H1 (cell line): ENCODE measurements around the gene CASKIN2. TPM values are rescaled to one million over a fixed set of nuclear protein-coding genes. Genes with fewer than 3 reads are reported as not detected.

ENCODE experiments used
- CHD1 ChIP-seq: IDR thresholded peaks from 2 replicates; pipeline ENCODE4 v1.6.1; 2012; ENCODE audit warnings: low read depth, low read length, improper control_type of control experiment
- CHD2 ChIP-seq: IDR thresholded peaks from 2 replicates; pipeline ENCODE4 v1.6.1; 2012; ENCODE audit warnings: low read length, improper control_type of control experiment
- CREB1 ChIP-seq: IDR thresholded peaks from 2 replicates; pipeline ENCODE4 v1.6.1; 2012; ENCODE audit warnings: inconsistent platforms
- KDM5A ChIP-seq: fragments of 200-600 bp; IDR thresholded peaks from 2 replicates; pipeline ENCODE4 v1.7.1; 2012; ENCODE audit warnings: mild to moderate bottlenecking, low read length, inconsistent platforms, mixed read lengths
- MAFK ChIP-seq: IDR thresholded peaks from 2 replicates; pipeline ENCODE4 v1.6.1; 2012; ENCODE audit warnings: low read depth, mild to moderate bottlenecking, improper control_type of control experiment, low read length
- POU5F1 ChIP-seq: IDR thresholded peaks from 2 replicates; pipeline ENCODE4 v1.6.1; 2011; ENCODE audit warnings: low read depth, mild to moderate bottlenecking, low read length, moderate library complexity
- TAF1 ChIP-seq: IDR thresholded peaks from 2 replicates; pipeline ENCODE4 v1.6.1; 2011; ENCODE audit warnings: mild to moderate bottlenecking, low read depth, low read length
- polyA plus RNA-seq, 7 experiments: library from polyadenylated mRNA; depleted of rRNA in 3 of 7; stranded (reverse) in 5 of 7; unstranded in 2 of 7; fragments of >200 nt in 5 of 7; fragments of 200-250 nt in 2 of 7; gene quantifications; 1 replicate in 5 of 7; 2 replicates in 1 of 7; 4 replicates in 1 of 7; pipeline versions ENCODE4 v1.2.1 to v1.2.3, GENCODE V29; 2011 to 2013; ENCODE audit warnings: missing spikeins in 2 of 7, mixed read lengths in 2 of 7
- total RNA-seq: library from RNA; stranded (reverse); fragmentation: NEBNext Ultra II Directional; extraction: Animal tissue kit (Norgen Biotek cat#: 25700); gene quantifications from 2 replicates; pipeline ENCODE4 v1.2.1, GENCODE V29; 2021
- TF ChIP-seq, protein P1 (sequence below): IDR thresholded peaks from 2 replicates; pipeline ENCODE4 v1.6.1; 2012; ENCODE audit warnings: low read length, inconsistent platforms

The CASKIN2 gene
- total and polyA plus RNA-seq, 2 of the 8 experiments (the other 6 are each of a cell fraction or from before 2014, with no cell fraction given) = 6.7 to 32.3 TPM

DNA sequence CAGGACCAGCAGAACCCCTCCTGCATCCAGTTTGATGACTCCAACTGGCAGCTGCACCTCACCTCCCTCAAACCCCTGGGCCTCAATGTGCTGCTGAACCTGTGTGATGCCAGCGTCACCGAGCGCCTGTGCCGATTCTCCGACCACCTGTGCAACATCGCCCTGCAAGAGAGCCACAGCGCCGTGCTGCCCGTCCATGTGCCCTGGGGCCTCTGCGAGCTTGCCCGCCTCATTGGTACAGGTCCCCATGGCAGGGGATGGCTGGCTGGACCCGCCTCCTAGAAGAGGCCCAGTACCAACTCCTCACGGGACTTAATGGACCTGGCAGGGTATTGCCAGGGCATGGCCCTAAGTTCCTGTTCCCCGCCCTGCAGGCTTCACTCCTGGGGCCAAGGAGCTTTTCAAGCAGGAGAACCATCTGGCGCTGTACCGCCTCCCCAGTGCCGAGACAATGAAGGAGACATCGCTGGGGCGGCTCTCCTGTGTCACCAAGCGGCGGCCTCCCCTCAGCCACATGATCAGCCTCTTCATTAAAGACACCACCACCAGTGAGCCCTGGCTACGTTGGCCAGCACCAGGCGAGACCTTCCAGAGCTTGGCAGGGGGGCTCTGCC is 22.7 kb downstream of the CASKIN2 start (continued):
- no peak for TF ChIP-seq MAFK
- no peak for TF ChIP-seq KDM5A
- no peak for TF ChIP-seq CHD1
- TF ChIP-seq, protein P1, sequence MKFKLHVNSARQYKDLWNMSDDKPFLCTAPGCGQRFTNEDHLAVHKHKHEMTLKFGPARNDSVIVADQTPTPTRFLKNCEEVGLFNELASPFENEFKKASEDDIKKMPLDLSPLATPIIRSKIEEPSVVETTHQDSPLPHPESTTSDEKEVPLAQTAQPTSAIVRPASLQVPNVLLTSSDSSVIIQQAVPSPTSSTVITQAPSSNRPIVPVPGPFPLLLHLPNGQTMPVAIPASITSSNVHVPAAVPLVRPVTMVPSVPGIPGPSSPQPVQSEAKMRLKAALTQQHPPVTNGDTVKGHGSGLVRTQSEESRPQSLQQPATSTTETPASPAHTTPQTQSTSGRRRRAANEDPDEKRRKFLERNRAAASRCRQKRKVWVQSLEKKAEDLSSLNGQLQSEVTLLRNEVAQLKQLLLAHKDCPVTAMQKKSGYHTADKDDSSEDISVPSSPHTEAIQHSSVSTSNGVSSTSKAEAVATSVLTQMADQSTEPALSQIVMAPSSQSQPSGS = no peak
- no peak for TF ChIP-seq POU5F1
- TF ChIP-seq TAF1 = no peak
- TF ChIP-seq CHD2 = no peak
- no peak for TF ChIP-seq CREB1
